LoVo (cell line): ENCODE measurements around the gene ACKR1.
A peak's percentile ranks its signal among the peaks of the same experiment; 100 is the strongest.

Source experiments
- DNase-seq: peaks from one replicate; pipeline ENCODE4 v3.0.0-alpha.2; 2016; ENCODE audit warnings: low spot score

ACKR1 gene

DNA sequence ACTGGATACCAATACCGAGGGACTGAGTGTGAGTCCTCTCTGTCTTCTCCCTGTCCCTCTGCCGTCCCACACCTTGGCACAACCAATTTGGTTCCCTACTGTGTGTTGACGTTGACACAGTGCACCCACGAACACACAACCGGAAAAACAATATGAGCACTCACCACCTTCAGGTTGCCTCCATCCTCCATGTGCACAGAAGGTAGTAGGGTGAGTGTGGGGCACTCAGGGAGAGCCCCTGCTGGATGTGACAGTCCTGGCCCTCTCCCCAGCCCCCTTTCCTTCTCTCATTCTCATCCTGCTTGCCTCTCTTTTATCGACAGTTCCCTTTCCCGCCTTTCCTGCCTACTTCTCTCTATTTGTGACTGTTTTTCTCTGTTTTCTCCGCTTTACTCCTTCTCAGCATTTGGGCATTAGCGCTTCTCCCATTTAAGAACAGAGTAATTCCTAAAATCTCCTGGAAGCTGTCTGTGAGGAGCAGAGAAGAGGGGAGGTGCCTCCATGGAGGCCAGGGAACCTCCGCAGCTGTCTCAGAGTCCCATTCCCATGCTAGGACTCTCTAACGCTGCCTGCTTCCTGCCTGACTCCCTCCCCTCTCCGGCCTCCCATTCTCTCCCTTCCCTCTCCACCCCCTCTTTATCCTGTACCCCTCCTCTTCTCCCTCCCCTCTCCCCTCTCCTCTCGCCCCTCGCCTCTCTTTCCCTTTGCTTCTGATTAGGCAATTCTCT is 16.9 kb upstream of the ACKR1 start:
- no peak for DNase-seq

GRCh38 chr1:159188375-159188788 is 16.3 kb upstream of the ACKR1 start:
- DNase-seq = no peak

DNA sequence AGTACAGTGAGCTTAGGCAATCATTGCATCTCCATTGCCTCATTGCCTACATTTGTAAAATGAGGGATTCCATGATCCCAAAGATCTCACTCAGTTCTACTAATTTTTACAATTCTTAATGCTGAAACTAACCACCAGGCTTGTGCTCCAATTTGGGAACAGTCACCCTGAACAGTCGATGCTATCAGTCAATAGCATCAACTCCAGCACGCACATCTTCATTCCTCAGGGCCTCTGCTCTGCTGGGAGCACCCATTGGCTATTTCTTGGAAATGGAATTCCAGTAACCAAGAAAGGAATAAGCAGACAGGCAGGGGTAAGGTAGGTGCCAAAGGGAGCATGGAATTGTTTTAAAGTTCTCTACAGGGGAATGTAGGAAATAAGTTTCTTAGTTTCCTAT is 14.2 kb upstream of the ACKR1 start:
- DNase-seq = no peak

- no peak for DNase-seq
Observed at GRCh38 chr1:159196543-159196942, 8.1 kb upstream of the ACKR1 start.

GRCh38 chr1:159197561-159198557 is 6.8 kb upstream of the ACKR1 start:
- DNase-seq = peak; percentile 59

GRCh38 chr1:159199901-159200300 is 4.8 kb upstream of the ACKR1 start:
- DNase-seq = no peak

- DNase-seq = no peak
Observed at GRCh38 chr1:159200769-159201168, 3.9 kb upstream of the ACKR1 start.

GRCh38 chr1:159201642-159202041 is 3.0 kb upstream of the ACKR1 start:
- no peak for DNase-seq

DNA sequence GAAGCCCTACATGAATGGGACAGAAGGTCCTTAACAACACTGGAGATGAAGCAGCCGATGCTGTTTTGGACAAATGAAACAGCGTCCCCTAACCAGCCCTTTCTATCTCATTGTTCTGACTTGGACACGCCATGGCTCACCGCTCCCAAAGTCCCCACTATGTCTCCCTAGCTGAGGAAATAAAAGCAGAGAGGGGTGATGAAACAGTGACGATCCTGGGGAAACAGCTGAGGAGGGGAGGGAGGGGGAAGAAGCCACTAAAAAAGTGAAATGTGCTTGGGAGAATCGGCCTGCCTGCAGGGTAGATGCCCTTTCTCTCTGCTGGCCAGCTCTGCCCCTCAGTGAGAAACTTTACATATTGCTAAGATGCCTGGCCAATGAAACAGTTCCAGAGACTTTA is 1.1 kb upstream of the ACKR1 start:
- no peak for DNase-seq

DNA sequence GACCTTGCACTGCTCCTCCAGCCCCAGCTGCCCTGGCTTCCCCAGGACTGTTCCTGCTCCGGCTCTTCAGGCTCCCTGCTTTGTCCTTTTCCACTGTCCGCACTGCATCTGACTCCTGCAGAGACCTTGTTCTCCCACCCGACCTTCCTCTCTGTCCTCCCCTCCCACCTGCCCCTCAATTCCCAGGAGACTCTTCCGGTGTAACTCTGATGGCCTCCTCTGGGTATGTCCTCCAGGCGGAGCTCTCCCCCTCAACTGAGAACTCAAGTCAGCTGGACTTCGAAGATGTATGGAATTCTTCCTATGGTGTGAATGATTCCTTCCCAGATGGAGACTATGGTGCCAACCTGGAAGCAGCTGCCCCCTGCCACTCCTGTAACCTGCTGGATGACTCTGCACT is 550 bp downstream of the ACKR1 start:
- no peak for DNase-seq

- DNase-seq = no peak
Observed at GRCh38 chr1:159206110-159206509, 1.4 kb downstream of the ACKR1 start.

GRCh38 chr1:159207080-159207479 is 2.4 kb downstream of the ACKR1 start:
- no peak for DNase-seq

- no peak for DNase-seq
Observed at GRCh38 chr1:159207774-159208173, 3.1 kb downstream of the ACKR1 start.

DNA sequence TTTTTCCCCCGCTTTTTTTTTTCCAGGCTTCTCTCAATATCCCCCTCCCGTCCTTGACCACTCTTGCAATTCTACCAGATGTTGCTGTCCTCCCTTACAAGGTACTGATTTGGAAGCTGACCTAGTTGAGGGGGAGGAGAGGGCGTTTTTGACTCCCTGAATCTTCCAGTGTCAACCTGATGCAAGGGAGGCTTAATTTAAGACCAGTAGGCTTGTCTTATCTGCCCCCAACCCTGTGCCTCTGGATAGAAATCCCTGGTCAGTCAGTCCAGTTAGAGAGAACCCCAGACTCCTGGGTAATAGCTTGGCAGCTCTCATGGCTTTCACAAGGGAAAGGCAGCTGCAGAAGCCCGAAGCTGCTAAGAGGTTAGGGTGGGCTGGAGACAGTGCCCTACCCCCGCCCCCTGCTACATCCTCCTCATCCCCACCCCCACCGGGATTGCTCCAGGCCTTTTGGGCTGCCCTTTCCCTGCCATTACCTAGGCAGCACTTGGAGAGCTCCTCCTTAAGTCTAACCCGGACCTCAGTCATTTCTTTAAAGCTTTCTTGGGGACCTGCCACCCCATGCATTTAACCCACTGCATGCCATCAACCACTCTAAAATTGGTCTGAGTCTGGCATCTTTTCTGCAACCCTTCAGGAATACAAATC is 3.6 kb downstream of the ACKR1 start:
- DNase-seq = no peak

DNA sequence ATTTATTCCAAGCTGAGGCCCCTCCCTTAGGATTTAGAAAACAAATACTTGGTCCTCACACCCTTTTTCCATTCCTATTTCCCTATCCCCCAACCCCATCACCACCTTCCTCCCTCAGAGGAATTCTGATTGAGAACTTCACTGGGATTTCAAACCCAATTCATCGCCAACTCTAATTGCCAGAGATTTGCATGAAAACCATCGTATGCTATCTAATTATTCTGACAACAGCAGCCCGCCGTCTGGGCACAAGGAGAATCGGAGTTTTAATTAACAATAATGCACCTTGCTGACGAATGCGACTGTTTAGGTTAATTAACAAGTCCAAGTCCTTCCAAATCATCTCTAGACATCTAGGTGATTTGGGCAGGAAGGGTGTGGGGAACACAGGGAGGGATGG is 4.4 kb downstream of the ACKR1 start:
- DNase-seq = no peak

DNA sequence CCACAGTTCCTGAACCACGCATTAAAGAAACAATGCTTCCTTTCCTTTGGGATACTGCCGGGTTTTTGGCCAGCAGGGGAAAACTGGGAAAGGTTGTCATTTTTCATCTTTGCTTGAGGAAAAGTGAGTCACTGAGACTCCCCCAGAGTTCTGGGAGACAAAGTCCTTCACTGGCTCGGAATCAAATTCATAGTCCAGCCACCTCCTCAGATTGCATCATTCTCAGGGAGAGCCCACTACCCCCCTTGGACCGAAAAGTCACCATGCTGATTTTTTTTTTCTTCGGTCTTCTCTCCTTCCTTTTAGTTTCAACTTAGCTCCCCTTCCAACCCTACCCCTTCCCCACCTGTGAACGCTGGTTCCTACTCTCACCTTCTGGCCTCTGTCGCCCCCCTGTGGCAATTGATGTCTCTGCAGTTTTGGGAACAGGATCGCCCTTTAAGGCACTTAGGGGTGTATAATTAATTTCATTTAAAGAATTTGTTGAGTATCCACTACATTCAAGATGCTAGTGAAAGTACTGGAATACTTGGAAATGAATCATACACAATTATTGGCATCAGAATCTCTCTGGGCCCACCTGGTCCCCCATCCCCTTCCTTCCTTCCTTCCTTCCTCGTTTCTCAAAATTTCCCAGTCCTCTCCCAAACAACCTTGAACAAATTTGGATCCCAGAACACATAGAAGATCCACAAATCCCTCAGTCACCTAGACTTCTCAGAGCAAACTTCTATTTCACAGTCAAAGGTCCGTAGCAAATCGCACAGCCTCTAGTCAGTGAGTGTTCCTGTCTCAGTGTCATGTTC is 6.9 kb downstream of the ACKR1 start:
- DNase-seq = peak; percentile 42

DNA sequence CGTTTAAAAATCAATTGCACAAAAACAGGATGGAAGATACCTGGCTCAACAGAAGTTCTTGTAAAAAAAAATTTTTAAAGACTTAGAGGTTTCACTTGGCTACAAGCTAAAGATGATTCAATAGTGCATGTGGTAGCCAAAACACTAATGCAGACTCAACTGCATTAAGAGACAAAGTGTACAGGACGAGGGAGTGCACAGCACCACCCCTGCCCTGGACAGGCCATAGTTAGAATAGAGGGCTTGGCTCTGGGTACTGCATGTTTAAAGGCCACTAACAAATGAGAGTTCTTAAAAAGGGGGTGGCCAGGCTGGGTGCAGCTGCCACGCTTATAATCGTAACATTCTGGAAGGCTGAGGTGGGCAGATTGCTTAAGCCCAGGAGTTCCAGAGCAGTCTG is 7.9 kb downstream of the ACKR1 start:
- DNase-seq = no peak

GRCh38 chr1:159214149-159214760 is 9.6 kb downstream of the ACKR1 start:
- peak; percentile 62 for DNase-seq

DNA sequence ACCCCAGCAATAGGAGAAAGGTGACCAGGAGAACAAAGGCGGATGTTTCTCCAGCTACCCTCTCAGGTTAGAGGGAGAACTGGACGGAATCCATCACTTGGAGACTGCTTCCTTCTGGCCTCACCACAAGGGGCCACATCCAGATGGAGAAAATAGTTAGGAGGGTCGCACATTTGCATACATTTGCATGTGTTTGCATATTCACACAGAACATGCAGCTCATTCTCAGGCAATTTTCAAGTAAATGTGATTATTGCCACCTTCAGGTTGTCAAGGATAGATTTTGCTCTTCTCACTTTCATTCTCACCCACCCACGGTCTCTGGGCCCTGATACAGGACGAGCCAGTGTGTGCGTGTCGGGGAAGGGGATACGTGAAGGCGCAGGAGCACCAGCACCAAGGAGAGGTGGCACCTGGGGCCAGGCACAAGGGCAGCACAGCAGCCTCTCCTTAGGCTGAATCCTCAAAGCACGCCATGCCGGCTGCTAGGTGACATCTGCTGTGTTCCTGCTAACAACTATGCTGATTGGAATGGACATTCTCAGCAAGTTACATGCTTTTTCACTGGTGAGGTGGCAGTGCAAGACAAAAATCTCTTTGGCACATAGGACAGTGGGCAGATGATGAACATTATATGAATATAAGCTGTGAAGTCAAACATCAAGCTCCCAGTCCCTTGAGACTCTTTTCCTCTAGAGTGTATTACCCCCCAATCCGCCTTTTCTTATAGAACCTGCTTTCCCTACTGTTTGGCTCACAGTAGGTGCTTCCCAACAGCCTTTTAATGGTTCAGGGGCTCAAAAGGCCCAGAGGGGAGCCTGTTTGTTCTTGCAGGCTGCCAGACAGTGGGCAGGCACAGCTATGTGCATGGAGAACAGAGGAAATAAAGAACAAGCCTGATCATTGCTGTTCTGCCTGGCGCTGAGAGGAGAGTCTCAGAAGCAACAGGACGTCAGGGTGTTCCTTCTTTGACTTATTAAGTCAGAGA is 14.3 kb downstream of the ACKR1 start:
- no peak for DNase-seq
